Measurements from ENCODE around the gene GPAM.
"Not testable (repeated sequence)": the region's sequence is repeated elsewhere in the genome, so short reads cannot be mapped to it uniquely, and the experiment has no call there.

The GPAM gene

GRCh38 chr10:112132435-112132834, 51.1 kb downstream of the GPAM start:
- DNase-seq (ENCODE audit: low read depth, low spot score) = no peak

- no peak for DNase-seq (ENCODE audit: low read depth, low spot score)
Measured at GRCh38 chr10:112131996-112132395, 51.6 kb downstream of the GPAM start.

GRCh38 chr10:112131346-112131745, 52.2 kb downstream of the GPAM start:
- DNase-seq (ENCODE audit: low read depth, low spot score) = no peak

GRCh38 chr10:112126901-112127300, 56.7 kb downstream of the GPAM start:
- DNase-seq (ENCODE audit: low read depth, low spot score) = no peak

GRCh38 chr10:112126172-112126571, 57.4 kb downstream of the GPAM start:
- DNase-seq (ENCODE audit: low read depth, low spot score) = no peak

GRCh38 chr10:112124866-112125265, 58.7 kb downstream of the GPAM start:
- DNase-seq (ENCODE audit: low read depth, low spot score) = no peak

- no peak for DNase-seq (ENCODE audit: low read depth, low spot score)
Measured at GRCh38 chr10:112122827-112123226, 60.7 kb downstream of the GPAM start.

- DNase-seq (ENCODE audit: low read depth, low spot score) = no peak
Measured at GRCh38 chr10:112120491-112120890, 63.1 kb downstream of the GPAM start.

GRCh38 chr10:112115781-112116385, 67.7 kb downstream of the GPAM start:
- DNase-seq (ENCODE audit: low read depth, low spot score) = peak; percentile 42

- not testable (repeated sequence) for DNase-seq (ENCODE audit: low read depth, low spot score)
Measured at GRCh38 chr10:112109779-112110178, 73.8 kb downstream of the GPAM start.
